SK-N-SH treated with all-trans-retinoic acid at 6 μM for 48 hours (cell line): ENCODE data around the gene CDKN1A.

Source experiments
- ARNTL ChIP-seq: fragments of 450-650 bp; formaldehyde crosslinking; IDR thresholded peaks from 2 replicates; pipeline ENCODE4 v1.5.0; 2020; ENCODE audit warnings: low read depth, mild to moderate bottlenecking, moderate library complexity, borderline replicate concordance
- RARB ChIP-seq: fragments of 250-450 bp; sonication (Bioruptor Pico); IDR thresholded peaks from 2 replicates; pipeline ENCODE4 v1.8.0; 2021; ENCODE audit warnings: mild to moderate bottlenecking, moderate library complexity
- SNAI2 ChIP-seq: fragments of 250-450 bp; sonication (Bioruptor Pico); IDR thresholded peaks from 2 replicates; pipeline ENCODE4 v1.5.0; 2020; ENCODE audit warnings: mild to moderate bottlenecking, moderate library complexity
- TCF4 ChIP-seq: fragments of 250-450 bp; sonication (Bioruptor Pico); IDR thresholded peaks from 2 replicates; pipeline ENCODE4 v1.8.0; 2021; ENCODE audit warnings: mild to moderate bottlenecking, moderate library complexity, borderline replicate concordance
- ZC3H10 ChIP-seq: fragments of 250-450 bp; sonication (Bioruptor Pico); IDR thresholded peaks from 2 replicates; pipeline ENCODE4 v1.5.1; 2021; ENCODE audit warnings: mild to moderate bottlenecking, moderate library complexity
- ZFP3 ChIP-seq: fragments of 250-450 bp; sonication (Bioruptor Pico); IDR thresholded peaks from 2 replicates; pipeline ENCODE4 v1.5.0; 2020; ENCODE audit warnings: mild to moderate bottlenecking, moderate library complexity
- ZFP30 ChIP-seq: fragments of 450-650 bp; formaldehyde crosslinking; IDR thresholded peaks from 2 replicates; pipeline ENCODE4 v1.5.0; 2022; ENCODE audit warnings: mild to moderate bottlenecking, moderate library complexity
- TF ChIP-seq, protein P1 (sequence below): fragments of 250-450 bp; sonication (Bioruptor Pico); IDR thresholded peaks from 2 replicates; pipeline ENCODE4 v1.8.0; 2020; ENCODE audit warnings: mild to moderate bottlenecking, moderate library complexity, borderline replicate concordance
- TF ChIP-seq, protein P2 (sequence below): fragments of 250-450 bp; sonication (Bioruptor Pico); IDR thresholded peaks from 2 replicates; pipeline ENCODE4 v1.8.0; 2021; ENCODE audit warnings: low read depth, mild to moderate bottlenecking, moderate library complexity, borderline replicate concordance

GRCh38 chr6:36663504-36664446 is 14.7 kb upstream of the CDKN1A start:
- TF ChIP-seq ZFP3 (CRISPR knock-in tag) = no peak
- no peak for TF ChIP-seq RARB
- TF ChIP-seq, protein P1, sequence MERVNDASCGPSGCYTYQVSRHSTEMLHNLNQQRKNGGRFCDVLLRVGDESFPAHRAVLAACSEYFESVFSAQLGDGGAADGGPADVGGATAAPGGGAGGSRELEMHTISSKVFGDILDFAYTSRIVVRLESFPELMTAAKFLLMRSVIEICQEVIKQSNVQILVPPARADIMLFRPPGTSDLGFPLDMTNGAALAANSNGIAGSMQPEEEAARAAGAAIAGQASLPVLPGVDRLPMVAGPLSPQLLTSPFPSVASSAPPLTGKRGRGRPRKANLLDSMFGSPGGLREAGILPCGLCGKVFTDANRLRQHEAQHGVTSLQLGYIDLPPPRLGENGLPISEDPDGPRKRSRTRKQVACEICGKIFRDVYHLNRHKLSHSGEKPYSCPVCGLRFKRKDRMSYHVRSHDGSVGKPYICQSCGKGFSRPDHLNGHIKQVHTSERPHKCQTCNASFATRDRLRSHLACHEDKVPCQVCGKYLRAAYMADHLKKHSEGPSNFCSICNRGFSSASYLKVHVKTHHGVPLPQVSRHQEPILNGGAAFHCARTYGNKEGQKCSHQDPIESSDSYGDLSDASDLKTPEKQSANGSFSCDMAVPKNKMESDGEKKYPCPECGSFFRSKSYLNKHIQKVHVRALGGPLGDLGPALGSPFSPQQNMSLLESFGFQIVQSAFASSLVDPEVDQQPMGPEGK (CRISPR knock-in tag) = no peak
- TF ChIP-seq TCF4 (CRISPR knock-in tag) = no peak
- no peak for TF ChIP-seq ZFP30 (CRISPR knock-in tag)
- no peak for TF ChIP-seq SNAI2
- no peak for TF ChIP-seq ZC3H10
- TF ChIP-seq ARNTL (CRISPR knock-in tag) = no peak
- TF ChIP-seq, protein P2, sequence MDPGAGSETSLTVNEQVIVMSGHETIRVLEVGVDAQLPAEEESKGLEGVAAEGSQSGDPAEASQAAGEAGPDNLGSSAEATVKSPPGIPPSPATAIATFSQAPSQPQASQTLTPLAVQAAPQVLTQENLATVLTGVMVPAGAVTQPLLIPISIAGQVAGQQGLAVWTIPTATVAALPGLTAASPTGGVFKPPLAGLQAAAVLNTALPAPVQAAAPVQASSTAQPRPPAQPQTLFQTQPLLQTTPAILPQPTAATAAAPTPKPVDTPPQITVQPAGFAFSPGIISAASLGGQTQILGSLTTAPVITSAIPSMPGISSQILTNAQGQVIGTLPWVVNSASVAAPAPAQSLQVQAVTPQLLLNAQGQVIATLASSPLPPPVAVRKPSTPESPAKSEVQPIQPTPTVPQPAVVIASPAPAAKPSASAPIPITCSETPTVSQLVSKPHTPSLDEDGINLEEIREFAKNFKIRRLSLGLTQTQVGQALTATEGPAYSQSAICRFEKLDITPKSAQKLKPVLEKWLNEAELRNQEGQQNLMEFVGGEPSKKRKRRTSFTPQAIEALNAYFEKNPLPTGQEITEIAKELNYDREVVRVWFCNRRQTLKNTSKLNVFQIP = no peak
